PFSK-1 (cell line): Measurements from ENCODE around the gene KCNQ5.

Experiments used
- POLR2AphosphoS5 ChIP-seq: IDR thresholded peaks from 2 replicates; pipeline ENCODE4 v1.6.1; 2012; ENCODE audit warnings: low read depth, mild to moderate bottlenecking, control low read depth, low read length, moderate library complexity
- SIN3A ChIP-seq: IDR thresholded peaks from 2 replicates; pipeline ENCODE4 v1.6.1; 2012; ENCODE audit warnings: mild to moderate bottlenecking, low read length, moderate library complexity, borderline replicate concordance; ENCODE audit not compliant: insufficient read depth
- TAF1 ChIP-seq: IDR thresholded peaks from 2 replicates; pipeline ENCODE4 v1.6.1; 2012; ENCODE audit warnings: low read length, control low read depth, borderline replicate concordance; ENCODE audit not compliant: insufficient read depth
- TF ChIP-seq, protein P1 (sequence below), 2 experiments: IDR thresholded peaks; 2 replicates each; pipeline versions ENCODE4 v1.6.1 to v1.8.0; 2011 to 2012; ENCODE audit warnings: low read depth in 2 of 2, low read length in 2 of 2, control low read depth in 1 of 2, inconsistent platforms in 1 of 2, mild to moderate bottlenecking in 1 of 2, moderate library complexity in 1 of 2; ENCODE audit not compliant: insufficient read depth in 1 of 2

DNA sequence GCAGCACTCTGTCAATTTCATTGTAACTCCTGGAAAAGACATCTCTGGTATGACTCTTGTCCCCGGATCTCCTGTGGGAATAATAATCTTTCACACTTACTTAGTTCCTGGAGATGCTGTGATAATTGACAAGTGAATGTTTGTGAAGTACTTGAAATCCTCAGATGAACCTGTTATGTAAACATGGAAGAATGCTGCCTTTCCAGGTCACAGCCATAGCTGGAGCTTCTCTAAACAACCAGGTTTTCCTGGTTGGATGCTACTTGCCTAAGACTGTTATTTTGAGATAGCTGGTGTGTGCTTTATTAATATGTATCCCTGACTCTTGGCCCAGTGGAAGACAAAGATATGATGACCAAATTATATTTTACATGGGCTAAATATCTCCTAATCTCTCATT is 228.6 kb downstream of the KCNQ5 start:
- TF ChIP-seq POLR2AphosphoS5 (no peak), TAF1 (no peak), SIN3A (no peak)
- TF ChIP-seq, protein P1, sequence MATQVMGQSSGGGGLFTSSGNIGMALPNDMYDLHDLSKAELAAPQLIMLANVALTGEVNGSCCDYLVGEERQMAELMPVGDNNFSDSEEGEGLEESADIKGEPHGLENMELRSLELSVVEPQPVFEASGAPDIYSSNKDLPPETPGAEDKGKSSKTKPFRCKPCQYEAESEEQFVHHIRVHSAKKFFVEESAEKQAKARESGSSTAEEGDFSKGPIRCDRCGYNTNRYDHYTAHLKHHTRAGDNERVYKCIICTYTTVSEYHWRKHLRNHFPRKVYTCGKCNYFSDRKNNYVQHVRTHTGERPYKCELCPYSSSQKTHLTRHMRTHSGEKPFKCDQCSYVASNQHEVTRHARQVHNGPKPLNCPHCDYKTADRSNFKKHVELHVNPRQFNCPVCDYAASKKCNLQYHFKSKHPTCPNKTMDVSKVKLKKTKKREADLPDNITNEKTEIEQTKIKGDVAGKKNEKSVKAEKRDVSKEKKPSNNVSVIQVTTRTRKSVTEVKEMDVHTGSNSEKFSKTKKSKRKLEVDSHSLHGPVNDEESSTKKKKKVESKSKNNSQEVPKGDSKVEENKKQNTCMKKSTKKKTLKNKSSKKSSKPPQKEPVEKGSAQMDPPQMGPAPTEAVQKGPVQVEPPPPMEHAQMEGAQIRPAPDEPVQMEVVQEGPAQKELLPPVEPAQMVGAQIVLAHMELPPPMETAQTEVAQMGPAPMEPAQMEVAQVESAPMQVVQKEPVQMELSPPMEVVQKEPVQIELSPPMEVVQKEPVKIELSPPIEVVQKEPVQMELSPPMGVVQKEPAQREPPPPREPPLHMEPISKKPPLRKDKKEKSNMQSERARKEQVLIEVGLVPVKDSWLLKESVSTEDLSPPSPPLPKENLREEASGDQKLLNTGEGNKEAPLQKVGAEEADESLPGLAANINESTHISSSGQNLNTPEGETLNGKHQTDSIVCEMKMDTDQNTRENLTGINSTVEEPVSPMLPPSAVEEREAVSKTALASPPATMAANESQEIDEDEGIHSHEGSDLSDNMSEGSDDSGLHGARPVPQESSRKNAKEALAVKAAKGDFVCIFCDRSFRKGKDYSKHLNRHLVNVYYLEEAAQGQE (IDR thresholded peaks at IDR 0.05; ENCODE audit: insufficient read depth in 1 of 2, low read depth in 2 of 2, low read length in 2 of 2) = no peak
